GM19193 (cell line): Measurements from ENCODE around the gene ZIC5.

ENCODE experiments used
- POLR2A ChIP-seq: IDR thresholded peaks from 4 replicates; pipeline ENCODE4 v1.6.1; 2011; ENCODE audit not compliant: insufficient read depth, insufficient read length; ENCODE audit errors: extremely low read depth

Gene ZIC5

GRCh38 chr13:99973808-99974185 lies 2.2 kb upstream of the ZIC5 start:
- TF ChIP-seq POLR2A = no peak

GRCh38 chr13:99973163-99973807 lies 1.7 kb upstream of the ZIC5 start:
- no peak for TF ChIP-seq POLR2A

- TF ChIP-seq POLR2A = no peak
Observed at GRCh38 chr13:99972190-99972731, 694 bp upstream of the ZIC5 start.

GRCh38 chr13:99970651-99971575 lies 654 bp downstream of the ZIC5 start:
- TF ChIP-seq POLR2A = no peak

GRCh38 chr13:99969919-99970650 lies 1.5 kb downstream of the ZIC5 start:
- no peak for TF ChIP-seq POLR2A

GRCh38 chr13:99969453-99969918 lies 2.1 kb downstream of the ZIC5 start:
- no peak for TF ChIP-seq POLR2A

GRCh38 chr13:99968521-99969452 lies 2.8 kb downstream of the ZIC5 start:
- TF ChIP-seq POLR2A = no peak

- TF ChIP-seq POLR2A = no peak
Observed at GRCh38 chr13:99967869-99968520, 3.6 kb downstream of the ZIC5 start.

- no peak for TF ChIP-seq POLR2A
Observed at GRCh38 chr13:99967498-99967868, 4.1 kb downstream of the ZIC5 start.

GRCh38 chr13:99966064-99966805 lies 5.3 kb downstream of the ZIC5 start:
- no peak for TF ChIP-seq POLR2A

GRCh38 chr13:99965329-99966000 lies 6.1 kb downstream of the ZIC5 start:
- no peak for TF ChIP-seq POLR2A

GRCh38 chr13:99963816-99964339 lies 7.7 kb downstream of the ZIC5 start:
- no peak for TF ChIP-seq POLR2A
